Fibroblast of skin of left biceps (primary cell): ENCODE measurements around the gene C2CD4B.

ENCODE experiments used
- DNase-seq, 2 experiments: peaks; one replicate each; pipeline ENCODE4 v3.0.0-alpha.2; 2013; ENCODE audit warnings: low read depth in 2 of 2

The C2CD4B gene, protein sequence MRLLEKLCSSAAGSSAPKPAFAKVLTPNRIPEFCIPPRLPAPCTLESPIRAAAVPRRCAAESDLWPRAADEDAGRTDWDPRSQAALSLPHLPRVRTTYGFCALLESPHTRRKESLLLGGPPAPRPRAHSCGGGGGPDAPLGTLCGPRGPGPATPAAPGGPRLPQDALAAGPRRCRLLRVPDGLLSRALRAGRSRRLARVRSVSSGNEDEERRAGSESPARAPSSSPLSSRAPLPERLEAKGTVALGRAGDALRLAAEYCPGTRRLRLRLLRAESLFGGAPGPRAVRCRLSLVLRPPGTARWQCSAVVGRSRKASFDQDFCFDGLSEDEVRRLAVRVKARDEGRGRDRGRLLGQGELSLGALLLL

DNA sequence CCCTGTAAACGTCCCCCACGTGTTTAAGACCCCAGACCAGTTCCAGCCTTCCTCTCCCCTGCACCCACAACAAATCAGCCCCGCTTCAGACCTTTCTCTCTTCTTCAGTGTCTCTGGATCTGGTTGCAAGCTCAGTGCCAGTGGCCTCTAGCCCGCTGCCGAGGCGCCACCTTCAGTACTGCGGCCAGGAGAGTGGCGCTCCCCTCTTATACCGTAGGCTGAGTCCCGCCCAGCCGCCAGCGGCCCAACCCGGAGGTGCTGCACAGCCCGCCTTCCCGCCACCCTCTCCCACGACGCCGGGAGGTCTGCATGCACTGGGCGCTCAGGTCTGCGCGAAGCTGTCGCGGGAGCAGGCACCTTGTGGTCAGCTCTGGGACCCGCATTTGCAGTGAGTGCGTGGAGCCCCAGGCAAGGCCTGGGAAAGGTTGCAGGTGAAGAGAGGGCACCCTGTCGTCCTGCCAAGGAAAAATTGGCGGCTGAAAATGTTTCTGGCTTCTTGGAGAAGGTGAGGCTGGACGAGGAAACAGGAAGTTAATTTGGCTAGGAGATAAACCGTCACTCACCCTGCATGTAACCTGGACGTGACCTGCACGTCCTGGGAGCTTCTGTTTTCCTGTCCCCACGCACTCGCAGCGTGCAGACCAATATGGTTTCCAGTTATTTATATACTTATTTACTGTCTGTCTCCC, at the start of gene C2CD4B:
Gene C2CD4B (minus strand): TSS at position 182 of the 689 bp plus-strand sequence. CDS start 301 bp downstream, outside the sequence.
- no peak for DNase-seq

- no peak for DNase-seq
These were observed 47.7 kb upstream of the C2CD4B start for GRCh38 chr15:62212741-62213140.

DNA sequence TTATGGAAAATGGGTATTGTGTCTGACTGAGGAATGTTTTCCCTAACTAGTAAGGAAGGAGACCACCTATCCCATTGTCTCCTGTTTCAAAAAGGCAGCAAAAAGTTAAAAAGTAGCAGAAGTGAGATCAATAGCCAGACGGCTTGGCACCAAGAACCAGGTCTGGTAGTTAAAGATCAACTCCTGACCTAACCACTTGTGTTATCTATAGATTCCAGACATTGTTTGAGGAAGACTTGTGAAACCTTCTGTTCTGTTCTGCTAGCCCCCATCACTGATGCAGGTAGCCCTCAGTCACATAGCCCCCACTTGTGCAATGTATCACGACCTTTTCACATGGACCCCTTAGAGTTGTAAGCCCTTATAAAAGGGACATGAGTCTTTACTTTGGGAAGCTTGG, 46.3 kb upstream of the C2CD4B start:
- DNase-seq = no peak

DNA sequence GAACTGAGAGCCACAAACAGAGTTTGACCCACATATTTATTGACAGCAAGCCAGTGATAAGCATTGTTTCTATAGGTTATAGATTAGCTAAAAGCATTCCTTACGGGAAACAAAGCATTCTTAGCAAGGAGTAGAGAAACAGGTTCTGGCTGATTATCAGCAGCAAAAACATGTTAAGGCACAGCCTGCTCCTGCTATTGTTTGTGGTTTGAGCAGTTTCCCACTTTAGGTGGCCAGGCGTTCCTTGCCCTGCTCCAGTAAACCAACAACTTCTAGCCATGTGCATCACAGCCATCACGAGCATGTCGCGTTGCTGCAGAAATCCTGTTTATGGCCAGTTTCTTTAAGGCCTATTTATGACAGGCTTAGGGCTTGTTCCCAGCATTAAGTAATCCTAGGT, 44.7 kb upstream of the C2CD4B start:
- DNase-seq = no peak

DNA sequence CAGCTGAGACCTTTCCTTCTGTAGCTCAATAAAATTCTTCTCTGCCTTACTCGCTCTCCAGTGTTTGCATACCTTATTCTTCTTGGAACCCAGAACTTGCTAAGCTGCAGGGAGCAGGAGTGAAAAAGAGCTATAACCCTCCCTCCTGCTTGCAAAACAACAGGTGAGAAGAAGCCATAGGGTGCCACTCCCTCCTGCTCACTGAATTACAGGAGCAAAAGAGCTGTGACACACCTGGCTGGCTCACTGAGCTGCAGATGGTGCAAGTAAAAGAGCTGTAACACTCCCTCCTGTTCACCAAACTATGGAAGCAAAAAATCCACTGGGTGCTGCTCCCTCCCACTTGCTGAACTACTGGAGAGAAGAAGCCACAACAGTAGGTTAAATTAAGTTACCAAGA, 44.2 kb upstream of the C2CD4B start:
- DNase-seq = no peak

DNA sequence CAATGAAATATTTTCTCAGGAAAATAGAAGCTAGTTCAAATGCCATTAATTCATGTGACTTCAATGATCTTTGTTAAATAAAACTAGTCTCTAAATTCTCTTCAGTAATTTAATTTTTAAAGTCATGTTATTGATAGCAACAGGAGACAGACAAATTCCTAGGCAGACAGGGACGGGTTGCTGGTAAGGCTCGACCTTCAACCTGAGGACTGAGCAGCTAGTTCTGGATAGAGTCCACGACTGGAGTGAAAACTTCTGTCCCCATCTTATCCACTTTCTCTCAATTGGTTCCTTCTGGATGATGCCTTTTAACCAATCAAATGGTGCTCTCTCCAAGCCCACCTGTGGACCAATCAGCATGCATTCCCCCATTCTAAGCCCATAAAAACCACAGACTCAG, 43.8 kb upstream of the C2CD4B start:
- no peak for DNase-seq

- no peak for DNase-seq
These were observed 43.3 kb upstream of the C2CD4B start for GRCh38 chr15:62208367-62208766.

- no peak for DNase-seq
These were observed 25.6 kb upstream of the C2CD4B start for GRCh38 chr15:62190675-62191074.

GRCh38 chr15:62190274-62190673, 25.2 kb upstream of the C2CD4B start:
- no peak for DNase-seq

- DNase-seq = no peak
These were observed 23.7 kb upstream of the C2CD4B start for GRCh38 chr15:62188744-62189143.

DNA sequence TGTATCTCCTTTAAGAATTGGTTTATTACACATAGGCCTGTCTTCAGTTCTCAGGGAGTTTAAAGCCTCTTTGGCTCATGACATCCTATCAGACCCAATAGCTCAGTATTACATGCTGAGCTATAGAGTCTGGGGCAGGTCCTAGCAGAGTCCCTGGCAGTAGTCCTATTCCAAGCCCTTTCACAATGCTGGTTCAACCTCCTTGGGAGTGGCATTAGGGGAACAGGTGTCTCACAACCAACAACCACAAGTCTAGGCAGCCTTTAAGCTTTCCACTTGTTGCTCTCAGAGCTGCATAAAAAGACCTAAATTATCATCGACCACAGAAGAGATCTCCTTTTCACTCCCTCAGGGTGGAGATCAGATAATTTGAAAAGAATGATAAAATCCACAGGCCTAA, 22.8 kb upstream of the C2CD4B start:
- DNase-seq = no peak

DNA sequence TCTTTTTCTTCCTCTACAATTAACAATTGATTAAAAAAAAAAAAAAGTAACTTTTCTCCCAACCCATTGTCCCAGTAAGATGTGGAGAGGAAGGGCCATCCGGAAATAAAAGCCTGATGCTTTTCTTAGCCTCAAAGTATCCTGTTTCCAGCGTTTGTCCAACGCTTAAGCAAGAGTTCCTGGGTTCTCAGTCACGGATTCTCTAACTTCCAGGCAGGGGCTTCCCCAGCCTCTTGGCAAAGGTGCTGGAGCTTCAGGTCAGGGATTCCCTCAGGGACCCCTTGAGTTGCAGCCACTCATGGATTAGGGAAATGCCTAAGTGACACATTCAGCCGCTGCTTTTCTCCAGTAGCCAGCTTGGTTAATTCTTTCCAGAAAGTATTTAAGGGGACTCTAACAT, 22.3 kb upstream of the C2CD4B start:
- no peak for DNase-seq

DNA sequence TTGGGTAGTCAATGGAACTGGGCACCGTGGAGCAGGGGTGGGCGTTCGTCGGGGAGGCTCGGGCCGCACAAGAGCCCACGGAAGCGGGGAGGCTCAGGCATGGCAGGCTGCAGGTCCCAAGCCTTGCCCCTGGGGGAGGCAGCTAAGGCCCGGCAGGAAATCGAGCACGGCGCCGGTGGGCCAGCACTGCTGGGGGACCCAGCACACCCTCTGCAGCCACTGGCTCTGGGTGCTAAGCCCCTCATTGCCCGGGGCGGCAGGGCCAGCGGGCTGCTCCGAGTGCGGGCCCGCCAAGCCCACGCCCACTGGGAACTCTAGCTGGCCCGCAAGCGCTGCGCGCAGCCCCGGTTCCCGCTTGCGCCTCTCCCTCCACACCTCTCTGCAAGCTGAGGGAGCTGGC, 21.5 kb upstream of the C2CD4B start:
- no peak for DNase-seq

- no peak for DNase-seq
These were observed 18.0 kb upstream of the C2CD4B start for GRCh38 chr15:62183130-62183529.

GRCh38 chr15:62173215-62173614, 8.1 kb upstream of the C2CD4B start:
- DNase-seq = no peak

DNA sequence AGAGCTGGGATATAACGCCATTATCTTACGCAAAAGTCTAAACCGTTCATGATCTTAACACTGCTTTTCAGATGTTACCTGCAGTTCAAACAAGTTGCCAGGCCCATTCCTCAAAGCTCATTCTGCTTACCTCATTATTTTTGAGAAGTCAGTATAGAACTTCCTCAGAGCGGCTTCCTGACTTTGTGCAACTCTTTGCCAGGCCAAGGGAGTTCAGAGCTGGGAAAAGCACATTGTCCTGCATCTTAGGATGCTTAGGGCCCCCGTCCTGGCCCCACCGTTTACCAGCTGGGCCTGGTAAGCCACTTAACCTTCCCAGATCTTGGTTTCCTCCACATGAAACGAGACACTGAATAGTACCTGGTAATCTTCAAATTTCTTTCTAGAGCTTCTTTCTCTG, 6.8 kb upstream of the C2CD4B start:
- no peak for DNase-seq

- DNase-seq = peak in 1 of 2 experiments; percentile 2
These were observed 799 bp upstream of the C2CD4B start for GRCh38 chr15:62165793-62166375.

- DNase-seq = no peak
These were observed 535 bp downstream of the C2CD4B start for GRCh38 chr15:62164396-62165103.

- no peak for DNase-seq
These were observed 1.1 kb downstream of the C2CD4B start for GRCh38 chr15:62164014-62164395.

- DNase-seq = no peak
These were observed 1.6 kb downstream of the C2CD4B start for GRCh38 chr15:62163397-62164013.

GRCh38 chr15:62153228-62153627, 11.9 kb downstream of the C2CD4B start:
- no peak for DNase-seq

- DNase-seq = no peak
These were observed 14.6 kb downstream of the C2CD4B start for GRCh38 chr15:62150445-62150844.
